ENCODE measurements around the gene ZNF280D. TPM values are rescaled to one million over a fixed set of nuclear protein-coding genes. Genes with fewer than 3 reads are reported as not detected.
"Not testable (repeated sequence)": the region's sequence is repeated elsewhere in the genome, so short reads cannot be mapped to it uniquely, and the experiment has no call there.

ZNF280D gene
- total and polyA plus RNA-seq, 2 donors: 29.7 to 175 TPM

GRCh38 chr15:56719021-56719612 lies 14.2 kb downstream of the ZNF280D start:
- Histone ChIP-seq H3K4me1 (ENCODE audit: insufficient read depth) (no peaks in the 10 kb centered on the region), H3K27ac (ENCODE audit: low read depth) (no peak overlapping the region), H3K36me3 (ENCODE audit: insufficient read depth) (no peaks in the 10 kb centered on the region), H3K4me3 (ENCODE audit: low read depth, low read length) (no peak overlapping the region)
- DNase-seq (ENCODE audit: extremely low spot score): no peak
- WGBS: 93% methylated on average over 4 of the region's 4 CpGs

GRCh38 chr15:56718560-56718959 lies 14.7 kb downstream of the ZNF280D start:
- DNase-seq (ENCODE audit: extremely low spot score): no peak
- 83% methylated on average over 1 of the region's 1 CpG for WGBS
- Histone ChIP-seq H3K27ac (ENCODE audit: low read depth) (no peak overlapping the region), H3K4me1 (ENCODE audit: insufficient read depth) (no peaks in the 10 kb centered on the region), H3K4me3 (ENCODE audit: low read depth, low read length) (no peak overlapping the region), H3K36me3 (ENCODE audit: insufficient read depth) (no peaks in the 10 kb centered on the region)

- Histone ChIP-seq H3K4me1 (ENCODE audit: insufficient read depth) (no peaks in the 10 kb centered on the region), H3K36me3 (ENCODE audit: insufficient read depth) (no peaks in the 10 kb centered on the region), H3K4me3 (ENCODE audit: low read depth, low read length) (no peak overlapping the region), H3K27ac (ENCODE audit: low read depth) (no peak overlapping the region)
- DNase-seq (ENCODE audit: extremely low spot score): no peak
These were observed 17.0 kb downstream of the ZNF280D start for GRCh38 chr15:56716334-56716733.

- Histone ChIP-seq H3K4me1 (ENCODE audit: insufficient read depth) (no peaks in the 10 kb centered on the region), H3K4me3 (ENCODE audit: low read depth, low read length) (no peak overlapping the region), H3K36me3 (ENCODE audit: insufficient read depth) (no peaks in the 10 kb centered on the region), H3K27ac (ENCODE audit: low read depth) (no peak overlapping the region)
- DNase-seq (ENCODE audit: extremely low spot score): no peak
These were observed 18.1 kb downstream of the ZNF280D start for GRCh38 chr15:56715220-56715619.

- 96% methylated on average over 5 of the region's 5 CpGs for WGBS
- not testable (repeated sequence) for DNase-seq (ENCODE audit: extremely low spot score); H3K4me3 ChIP-seq (ENCODE audit: low read depth, low read length)
These were observed 23.8 kb downstream of the ZNF280D start for GRCh38 chr15:56709502-56709901.

GRCh38 chr15:56699743-56700142 lies 33.6 kb downstream of the ZNF280D start:
- Histone ChIP-seq H3K4me3 (ENCODE audit: low read depth, low read length) (no peak overlapping the region), H3K27ac (ENCODE audit: low read depth) (no peak overlapping the region), H3K4me1 (ENCODE audit: insufficient read depth) (no peaks in the 10 kb centered on the region), H3K36me3 (ENCODE audit: insufficient read depth) (peaks cover 3% of the 10 kb centered on the region)
- DNase-seq (ENCODE audit: extremely low spot score): no peak
- WGBS: 97% methylated on average over 1 of the region's 1 CpG

More at GRCh38 chr15:56709502-56709901, 23.8 kb downstream of the ZNF280D start:
- H3K36me3 ChIP-seq (ENCODE audit: insufficient read depth); H3K27ac ChIP-seq (ENCODE audit: low read depth); H3K4me1 ChIP-seq (ENCODE audit: insufficient read depth): not testable (repeated sequence)

GRCh38 chr15:56698270-56698669 lies 35.0 kb downstream of the ZNF280D start:
- no peak for DNase-seq (ENCODE audit: extremely low spot score)
- 98% methylated on average over 2 of the region's 2 CpGs for WGBS
- peaks cover 2% of the 10 kb centered on the region for H3K36me3 ChIP-seq (ENCODE audit: insufficient read depth)
- no peak overlapping the region for H3K4me3 ChIP-seq (ENCODE audit: low read depth, low read length)
- H3K27ac ChIP-seq (ENCODE audit: low read depth): no peak overlapping the region
- H3K4me1 ChIP-seq (ENCODE audit: insufficient read depth): no peaks in the 10 kb centered on the region

GRCh38 chr15:56693761-56694160 lies 39.5 kb downstream of the ZNF280D start:
- WGBS: 40% methylated on average over 3 of the region's 3 CpGs
- Histone ChIP-seq H3K27ac (ENCODE audit: low read depth) (no peak overlapping the region), H3K36me3 (ENCODE audit: insufficient read depth) (no peaks in the 10 kb centered on the region), H3K4me3 (ENCODE audit: low read depth, low read length) (no peak overlapping the region), H3K4me1 (ENCODE audit: insufficient read depth) (no peaks in the 10 kb centered on the region)
- no peak for DNase-seq (ENCODE audit: extremely low spot score)

- H3K4me3 ChIP-seq (ENCODE audit: low read depth, low read length): no peak overlapping the region
- no peaks in the 10 kb centered on the region for H3K4me1 ChIP-seq (ENCODE audit: insufficient read depth)
- H3K27ac ChIP-seq (ENCODE audit: low read depth): no peak overlapping the region
- H3K36me3 ChIP-seq (ENCODE audit: insufficient read depth): no peaks in the 10 kb centered on the region
- WGBS: 95% methylated on average over 1 of the region's 1 CpG
- DNase-seq (ENCODE audit: extremely low spot score): no peak
These were observed 42.6 kb downstream of the ZNF280D start for GRCh38 chr15:56690733-56691132.

- no peak for DNase-seq (ENCODE audit: extremely low spot score)
- Histone ChIP-seq H3K27ac (ENCODE audit: low read depth) (no peak overlapping the region), H3K4me3 (ENCODE audit: low read depth, low read length) (no peak overlapping the region), H3K36me3 (ENCODE audit: insufficient read depth) (no peaks in the 10 kb centered on the region), H3K4me1 (ENCODE audit: insufficient read depth) (no peaks in the 10 kb centered on the region)
- WGBS: 93% methylated on average over 1 of the region's 1 CpG
These were observed 49.4 kb downstream of the ZNF280D start for GRCh38 chr15:56683908-56684307.

GRCh38 chr15:56681113-56681512 lies 52.2 kb downstream of the ZNF280D start:
- H3K27ac ChIP-seq (ENCODE audit: low read depth): no peak overlapping the region
- H3K4me3 ChIP-seq (ENCODE audit: low read depth, low read length): no peak overlapping the region
- H3K4me1 ChIP-seq (ENCODE audit: insufficient read depth): no peaks in the 10 kb centered on the region
- no peak for DNase-seq (ENCODE audit: extremely low spot score)
- H3K36me3 ChIP-seq (ENCODE audit: insufficient read depth): no peaks in the 10 kb centered on the region

GRCh38 chr15:56679225-56679624 lies 54.1 kb downstream of the ZNF280D start:
- DNase-seq (ENCODE audit: extremely low spot score): no peak
- Histone ChIP-seq H3K4me1 (ENCODE audit: insufficient read depth) (no peaks in the 10 kb centered on the region), H3K27ac (ENCODE audit: low read depth) (no peak overlapping the region), H3K4me3 (ENCODE audit: low read depth, low read length) (no peak overlapping the region), H3K36me3 (ENCODE audit: insufficient read depth) (no peaks in the 10 kb centered on the region)

- Histone ChIP-seq H3K27ac (ENCODE audit: low read depth) (no peak overlapping the region), H3K4me1 (ENCODE audit: insufficient read depth) (no peaks in the 10 kb centered on the region), H3K36me3 (ENCODE audit: insufficient read depth) (no peaks in the 10 kb centered on the region), H3K4me3 (ENCODE audit: low read depth, low read length) (no peak overlapping the region)
- no peak for DNase-seq (ENCODE audit: extremely low spot score)
- WGBS: 98% methylated on average over 4 of the region's 4 CpGs
These were observed 54.7 kb downstream of the ZNF280D start for GRCh38 chr15:56678571-56678970.

- no peaks in the 10 kb centered on the region for H3K36me3 ChIP-seq (ENCODE audit: insufficient read depth)
- no peaks in the 10 kb centered on the region for H3K4me1 ChIP-seq (ENCODE audit: insufficient read depth)
- WGBS: 98% methylated on average over 1 of the region's 1 CpG
- no peak overlapping the region for H3K4me3 ChIP-seq (ENCODE audit: low read depth, low read length)
- no peak for DNase-seq (ENCODE audit: extremely low spot score)
- H3K27ac ChIP-seq (ENCODE audit: low read depth): no peak overlapping the region
These were observed 56.0 kb downstream of the ZNF280D start for GRCh38 chr15:56677271-56677670.

GRCh38 chr15:56675930-56676329 lies 57.4 kb downstream of the ZNF280D start:
- Histone ChIP-seq H3K4me1 (ENCODE audit: insufficient read depth) (no peaks in the 10 kb centered on the region), H3K4me3 (ENCODE audit: low read depth, low read length) (no peak overlapping the region), H3K36me3 (ENCODE audit: insufficient read depth) (no peaks in the 10 kb centered on the region), H3K27ac (ENCODE audit: low read depth) (no peak overlapping the region)
- no peak for DNase-seq (ENCODE audit: extremely low spot score)
- WGBS: 79% methylated on average over 1 of the region's 1 CpG

Measured in urinary bladder (tissue), 4 donors.